Measurements from ENCODE around the gene SERPINA5. TPM values are rescaled to one million over a fixed set of nuclear protein-coding genes. Genes with fewer than 3 reads are reported as not detected.

Gene SERPINA5
- total RNA-seq, 1 experiment from 2014 or later = 1.5 TPM

DNA sequence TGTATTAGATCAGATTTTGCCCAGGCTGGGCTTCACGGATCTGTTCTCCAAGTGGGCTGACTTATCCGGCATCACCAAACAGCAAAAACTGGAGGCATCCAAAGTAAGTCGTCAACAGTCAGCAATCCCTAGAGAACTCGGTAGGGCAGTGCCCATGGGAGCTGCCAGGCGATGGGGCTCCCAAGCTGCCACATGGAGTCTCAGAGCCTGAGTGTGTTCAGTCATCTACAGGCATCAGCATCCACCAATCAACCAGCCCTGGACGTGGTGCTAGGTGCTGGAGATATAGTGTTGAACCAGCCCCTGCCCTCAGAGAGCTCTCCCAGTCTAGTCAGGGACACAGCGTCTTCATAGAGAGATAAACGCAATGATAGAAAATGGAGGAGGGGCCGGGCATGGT is 13.0 kb upstream of the SERPINA5 start:
- ChIA-PET CTCF (no interaction called here), POLR2A (no interaction called here)
- Mint-ChIP-seq H3K36me3 (no peaks in the 10 kb centered on the region), H3K27me3 (ENCODE audit: low read depth) (no peaks in the 10 kb centered on the region; the same call in 1 of the 2 replicates), H3K4me3 (no peak overlapping the region), H3K4me1 (no peaks in the 10 kb centered on the region), H3K9me3 (no peaks in the 10 kb centered on the region), H3K27ac (no peak overlapping the region)
- DNase-seq (ENCODE audit: low spot score) (no peak), ATAC-seq (no peak)
- TF ChIP-seq JUN (CRISPR knock-in tag; IDR thresholded peaks at IDR 0.05) (no peak), ZBTB21 (CRISPR knock-in tag; IDR thresholded peaks at IDR 0.05; ENCODE audit: borderline replicate concordance) (no peak), ESRRA (CRISPR knock-in tag; IDR thresholded peaks at IDR 0.05; ENCODE audit: borderline replicate concordance) (no peak), MXD4 (CRISPR knock-in tag; IDR thresholded peaks at IDR 0.05; ENCODE audit: borderline replicate concordance) (no peak), SOX15 (CRISPR knock-in tag; IDR thresholded peaks at IDR 0.05) (no peak), GABPB1 (CRISPR knock-in tag; IDR thresholded peaks at IDR 0.05) (no peak)
- TF ChIP-seq, protein P1, sequence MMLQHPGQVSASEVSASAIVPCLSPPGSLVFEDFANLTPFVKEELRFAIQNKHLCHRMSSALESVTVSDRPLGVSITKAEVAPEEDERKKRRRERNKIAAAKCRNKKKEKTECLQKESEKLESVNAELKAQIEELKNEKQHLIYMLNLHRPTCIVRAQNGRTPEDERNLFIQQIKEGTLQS (CRISPR knock-in tag; conservative IDR thresholded peaks at IDR 0.05) = no peak
- TF ChIP-seq, protein P2, sequence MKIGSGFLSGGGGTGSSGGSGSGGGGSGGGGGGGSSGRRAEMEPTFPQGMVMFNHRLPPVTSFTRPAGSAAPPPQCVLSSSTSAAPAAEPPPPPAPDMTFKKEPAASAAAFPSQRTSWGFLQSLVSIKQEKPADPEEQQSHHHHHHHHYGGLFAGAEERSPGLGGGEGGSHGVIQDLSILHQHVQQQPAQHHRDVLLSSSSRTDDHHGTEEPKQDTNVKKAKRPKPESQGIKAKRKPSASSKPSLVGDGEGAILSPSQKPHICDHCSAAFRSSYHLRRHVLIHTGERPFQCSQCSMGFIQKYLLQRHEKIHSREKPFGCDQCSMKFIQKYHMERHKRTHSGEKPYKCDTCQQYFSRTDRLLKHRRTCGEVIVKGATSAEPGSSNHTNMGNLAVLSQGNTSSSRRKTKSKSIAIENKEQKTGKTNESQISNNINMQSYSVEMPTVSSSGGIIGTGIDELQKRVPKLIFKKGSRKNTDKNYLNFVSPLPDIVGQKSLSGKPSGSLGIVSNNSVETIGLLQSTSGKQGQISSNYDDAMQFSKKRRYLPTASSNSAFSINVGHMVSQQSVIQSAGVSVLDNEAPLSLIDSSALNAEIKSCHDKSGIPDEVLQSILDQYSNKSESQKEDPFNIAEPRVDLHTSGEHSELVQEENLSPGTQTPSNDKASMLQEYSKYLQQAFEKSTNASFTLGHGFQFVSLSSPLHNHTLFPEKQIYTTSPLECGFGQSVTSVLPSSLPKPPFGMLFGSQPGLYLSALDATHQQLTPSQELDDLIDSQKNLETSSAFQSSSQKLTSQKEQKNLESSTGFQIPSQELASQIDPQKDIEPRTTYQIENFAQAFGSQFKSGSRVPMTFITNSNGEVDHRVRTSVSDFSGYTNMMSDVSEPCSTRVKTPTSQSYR (CRISPR knock-in tag; IDR thresholded peaks at IDR 0.05) = no peak

DNA sequence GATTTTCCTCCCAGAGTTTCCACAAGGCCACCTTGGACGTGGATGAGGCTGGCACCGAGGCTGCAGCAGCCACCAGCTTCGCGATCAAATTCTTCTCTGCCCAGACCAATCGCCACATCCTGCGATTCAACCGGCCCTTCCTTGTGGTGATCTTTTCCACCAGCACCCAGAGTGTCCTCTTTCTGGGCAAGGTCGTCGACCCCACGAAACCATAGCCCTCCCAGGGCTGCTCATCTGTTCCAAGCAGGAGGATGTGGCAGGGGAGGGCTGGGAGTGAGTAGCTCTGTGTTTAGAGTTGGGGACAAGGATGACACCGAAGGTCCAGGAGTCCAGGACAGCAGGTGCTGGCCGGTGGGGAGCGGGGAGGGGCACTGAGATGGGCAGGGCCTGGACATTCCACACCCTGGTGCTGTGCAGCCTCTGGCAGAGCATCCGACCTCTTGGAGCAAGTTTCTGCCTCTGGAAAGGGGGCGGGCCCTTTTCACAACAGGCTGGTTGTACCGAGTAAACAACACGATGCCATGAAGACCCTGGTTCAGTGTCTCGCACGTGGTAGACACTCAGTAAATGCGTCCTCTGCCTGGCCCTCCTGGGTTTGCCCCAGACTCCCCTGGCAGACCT is 11.7 kb upstream of the SERPINA5 start:
- ATAC-seq (no peak), DNase-seq (ENCODE audit: low spot score) (no peak)
- POLR2A ChIA-PET = no interaction called here
- Mint-ChIP-seq H3K27me3 (ENCODE audit: low read depth) (no peaks in the 10 kb centered on the region; the same call in 1 of the 2 replicates), H3K9me3 (no peaks in the 10 kb centered on the region), H3K4me1 (no peaks in the 10 kb centered on the region), H3K4me3 (no peak overlapping the region), H3K36me3 (no peaks in the 10 kb centered on the region), H3K27ac (no peak overlapping the region)
- CTCF ChIA-PET = no interaction called here
- TF ChIP-seq ZNF416 (CRISPR knock-in tag; IDR thresholded peaks at IDR 0.05) (no peak), SMAD3 (CRISPR knock-in tag; IDR thresholded peaks at IDR 0.05; ENCODE audit: borderline replicate concordance) (no peak), ZNF121 (CRISPR knock-in tag; IDR thresholded peaks at IDR 0.05) (no peak)

- Mint-ChIP-seq H3K27ac (no peak overlapping the region), H3K36me3 (no peaks in the 10 kb centered on the region), H3K4me3 (no peak overlapping the region), H3K27me3 (ENCODE audit: low read depth) (no peaks in the 10 kb centered on the region; the same call in 1 of the 2 replicates), H3K9me3 (no peaks in the 10 kb centered on the region), H3K4me1 (no peaks in the 10 kb centered on the region)
- CTCF ChIA-PET = no interaction called here
- DNase-seq (ENCODE audit: low spot score) (no peak), ATAC-seq (no peak)
- POLR2A ChIA-PET = no interaction called here
- TF ChIP-seq CBFB (CRISPR knock-in tag; IDR thresholded peaks at IDR 0.05; ENCODE audit: low read depth) (no peak), NR2C2 (CRISPR knock-in tag; IDR thresholded peaks at IDR 0.05) (no peak), GABPB1 (CRISPR knock-in tag; IDR thresholded peaks at IDR 0.05) (no peak), ZMAT4 (CRISPR knock-in tag; IDR thresholded peaks at IDR 0.05) (no peak), SP1 (CRISPR knock-in tag; conservative IDR thresholded peaks at IDR 0.05) (no peak), ERG (CRISPR knock-in tag; IDR thresholded peaks at IDR 0.05) (no peak), RELA (CRISPR knock-in tag; IDR thresholded peaks at IDR 0.05; ENCODE audit: borderline replicate concordance) (no peak), CTCF (IDR thresholded peaks at IDR 0.05) (no peak)
- TF ChIP-seq, protein P3, sequence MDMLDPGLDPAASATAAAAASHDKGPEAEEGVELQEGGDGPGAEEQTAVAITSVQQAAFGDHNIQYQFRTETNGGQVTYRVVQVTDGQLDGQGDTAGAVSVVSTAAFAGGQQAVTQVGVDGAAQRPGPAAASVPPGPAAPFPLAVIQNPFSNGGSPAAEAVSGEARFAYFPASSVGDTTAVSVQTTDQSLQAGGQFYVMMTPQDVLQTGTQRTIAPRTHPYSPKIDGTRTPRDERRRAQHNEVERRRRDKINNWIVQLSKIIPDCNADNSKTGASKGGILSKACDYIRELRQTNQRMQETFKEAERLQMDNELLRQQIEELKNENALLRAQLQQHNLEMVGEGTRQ (CRISPR knock-in tag; IDR thresholded peaks at IDR 0.05) = no peak
These were observed 11.2 kb upstream of the SERPINA5 start for GRCh38 chr14:94570002-94570400.

Measured in WTC11 (cell line).